B cell (primary cell): ENCODE results near the gene CTNNA2. TPM values are rescaled to one million over a fixed set of nuclear protein-coding genes. Genes with fewer than 3 reads are reported as not detected.

ENCODE experiments used
- ATAC-seq: fragments of 200-7000 bp; cut with Tn5 transposase; one replicate; pipeline ENCODE4 v1.10.0; 2021; ENCODE audit warnings: low read depth, mild to moderate bottlenecking, moderate number of reproducible peaks, moderate library complexity
- CTCF ChIA-PET: fragments of 350-600 bp; sonication (Branson Sonifier 250); formaldehyde crosslinking; loops from one replicate; lab custom pipeline; 2021; ENCODE audit warnings: antibody characterized with exemption, inconsistent platforms; lab: Charles Lee
- POLR2A ChIA-PET: fragments of 350-600 bp; sonication (Branson Sonifier 250); formaldehyde crosslinking; loops from one replicate; lab custom pipeline; 2021; ENCODE audit warnings: antibody characterized with exemption; lab: Charles Lee
- DNase-seq: peaks from one replicate; pipeline ENCODE4 v3.0.0; 2013
- H2AFZ ChIP-seq: 2 replicates; pipeline ENCODE4 v1.6.1; 2012; ENCODE audit warnings: mild to moderate bottlenecking, low read depth, low read length; ENCODE audit not compliant: insufficient read depth, poor library complexity, severe bottlenecking
- H3K27ac ChIP-seq, 2 donors: 1 replicate in 1 of 2; 2 replicates in 1 of 2; pipeline ENCODE4 v1.5.1; 2012 to 2013; ENCODE audit warnings: low read length in 2 of 2, mild to moderate bottlenecking in 2 of 2, moderate library complexity in 1 of 2
- H3K27me3 ChIP-seq, 4 experiments: fragments of 200-600 bp in 1 of 4; sonication (generic) in 1 of 4; replicated peaks in 1 of 4; 1 replicate in 2 of 4; 2 replicates in 2 of 4; pipeline versions ENCODE4 v1.6.1 to v1.7.0; 2013 to 2016; ENCODE audit warnings: low read length in 3 of 4, mild to moderate bottlenecking in 2 of 4, mixed read lengths in 1 of 4, moderate library complexity in 1 of 4; ENCODE audit not compliant: insufficient read depth in 4 of 4, control insufficient read depth in 3 of 4; ENCODE audit errors: control extremely low read depth in 1 of 4
- H3K36me3 ChIP-seq, 2 experiments: replicated peaks in 1 of 2; 1 replicate in 1 of 2; 2 replicates in 1 of 2; pipeline versions ENCODE4 v1.6.1 to v1.7.1; 2013; ENCODE audit warnings: low read length in 1 of 2; ENCODE audit not compliant: insufficient read depth in 2 of 2, control insufficient read depth in 1 of 2; ENCODE audit errors: control extremely low read depth in 1 of 2, extremely low read depth in 1 of 2
- H3K4me1 ChIP-seq, 2 donors: fragments of 200-600 bp in 1 of 2; sonication (generic) in 1 of 2; 1 replicate in 1 of 2; 2 replicates in 1 of 2; pipeline versions ENCODE4 v1.5.1 to v1.6.1; 2013 to 2017; ENCODE audit warnings: low read length in 2 of 2; ENCODE audit not compliant: control insufficient read depth in 2 of 2, insufficient read depth in 2 of 2
- H3K4me2 ChIP-seq: replicated peaks from 2 replicates; pipeline ENCODE3; 2012; ENCODE audit warnings: mild to moderate bottlenecking, low read depth, low read length; ENCODE audit not compliant: poor library complexity, severe bottlenecking
- H3K4me3 ChIP-seq, 5 experiments: fragments of 200-600 bp in 1 of 5; sonication (generic) in 1 of 5; 1 replicate in 3 of 5; 2 replicates in 2 of 5; pipeline versions ENCODE4 v1.5.1 to v1.7.0; 2011 to 2016; ENCODE audit warnings: low read length in 4 of 5, mild to moderate bottlenecking in 4 of 5, low read depth in 2 of 5, control low read depth in 1 of 5, moderate library complexity in 1 of 5; ENCODE audit not compliant: insufficient read depth in 1 of 5; ENCODE audit errors: control extremely low read depth in 1 of 5, extremely low read depth in 1 of 5
- H3K79me2 ChIP-seq: fragments of 200-600 bp; sonication (generic); one replicate; pipeline ENCODE4 v1.6.0; 2016; ENCODE audit warnings: low read length; ENCODE audit not compliant: control insufficient read depth, insufficient read depth
- H3K9ac ChIP-seq: fragments of 200-600 bp; sonication (generic); 2 replicates; pipeline ENCODE4 v1.6.1; 2017; ENCODE audit warnings: mild to moderate bottlenecking, low read length, moderate library complexity
- H3K9me3 ChIP-seq, 3 donors: one replicate each; pipeline versions ENCODE4 v1.6.1 to v1.7.1; 2013; ENCODE audit warnings: low read length in 2 of 3; ENCODE audit not compliant: control insufficient read depth in 2 of 3, insufficient read depth in 1 of 3; ENCODE audit errors: control extremely low read depth in 1 of 3
- H4K20me1 ChIP-seq: 2 replicates; pipeline ENCODE4 v1.6.0; 2012; ENCODE audit warnings: mild to moderate bottlenecking, low read length; ENCODE audit not compliant: insufficient read depth, control insufficient read depth, poor library complexity, severe bottlenecking
- H3K27ac Mint-ChIP-seq: one replicate; pipeline ENCODE4 v1.8.0; 2021; ENCODE audit warnings: mixed read lengths
- H3K27me3 Mint-ChIP-seq: one replicate; pipeline ENCODE4 v1.8.0; 2021; ENCODE audit warnings: mixed read lengths
- H3K4me1 Mint-ChIP-seq: one replicate; pipeline ENCODE4 v1.8.0; 2021; ENCODE audit warnings: mixed read lengths
- H3K4me3 Mint-ChIP-seq: one replicate; pipeline ENCODE4 v1.8.0; 2021; ENCODE audit warnings: mixed read lengths
- H3K9me3 Mint-ChIP-seq: one replicate; pipeline ENCODE4 v1.8.0; 2022; ENCODE audit warnings: mixed read lengths; ENCODE audit not compliant: insufficient read depth
- EZH2 ChIP-seq: IDR thresholded peaks from 2 replicates; pipeline ENCODE4 v1.6.1; 2012; ENCODE audit warnings: borderline replicate concordance, low read depth, mild to moderate bottlenecking, moderate library complexity, low read length; ENCODE audit not compliant: insufficient read depth, poor library complexity, severe bottlenecking
- WGBS: methylation state at CpG from one replicate; pipeline ENCODE4 v1.1.5; 2013; ENCODE audit warnings: missing lambda C conversion rate; ENCODE audit not compliant: insufficient coverage; 5-methylcytosine and 5-hydroxymethylcytosine counted together
- intact Hi-C: fragments of 100-400 bp; cut with micrococcal nuclease; formaldehyde crosslinking; loops from one replicate; pipeline ENCODE4 v1.10.0; 2022
- polyA plus RNA-seq: library from polyadenylated mRNA; depleted of rRNA; stranded (reverse); fragments of >200 nt; gene quantifications from 2 replicates; pipeline ENCODE4 v1.2.3, GENCODE V29; 2012
- total RNA-seq, 2 donors: library from RNA; stranded (reverse); fragments of 120-200 nt in 1 of 2; gene quantifications; 1 replicate in 1 of 2; 2 replicates in 1 of 2; pipeline versions ENCODE4 v1.2.3 to v1.2.4, GENCODE V29; 2013 to 2022
- TF ChIP-seq, protein P1 (sequence below): fragments of 200-600 bp; IDR thresholded peaks from one replicate; pipeline ENCODE4 v1.8.0; 2022; ENCODE audit warnings: antibody characterized with exemption, mild to moderate bottlenecking

CTNNA2 gene
- total and polyA plus RNA-seq, 2 donors (not counting 1 experiment from before 2014, with no cell fraction given): not detected

DNA sequence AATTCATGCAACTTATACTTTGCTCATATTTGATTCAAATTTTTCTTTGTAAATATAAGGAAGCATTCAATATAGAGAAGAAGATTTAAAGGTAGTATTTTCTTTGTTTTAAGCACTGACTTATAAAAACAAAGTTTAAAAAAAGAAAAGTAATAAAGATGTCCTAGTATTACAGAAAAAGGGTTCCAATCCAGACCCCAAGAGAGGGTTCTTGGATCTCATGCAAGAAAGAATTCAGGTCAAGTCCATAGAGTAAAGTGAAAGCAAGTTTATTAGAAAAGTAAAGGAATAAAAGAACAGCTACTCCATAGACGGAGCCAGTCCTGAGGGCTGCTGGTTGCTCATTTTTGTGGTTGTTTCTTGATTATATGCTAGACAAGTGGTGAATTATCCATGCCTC lies 267.9 kb downstream of the CTNNA2 start:
- Histone ChIP-seq H3K9me3 (no peaks in the 10 kb centered on the region), H4K20me1 (no peaks in the 10 kb centered on the region), H3K9ac (no peak overlapping the region), H3K4me3 (no peak overlapping the region), H3K36me3 (no peaks in the 10 kb centered on the region), H3K4me2 (no peak overlapping the region), H3K27me3 (no peaks in the 10 kb centered on the region), H3K79me2 (no peaks in the 10 kb centered on the region), H2AFZ (no peak overlapping the region), H3K27ac (no peak overlapping the region), H3K4me1 (no peaks in the 10 kb centered on the region)
- Mint-ChIP-seq H3K27me3 (no peaks in the 10 kb centered on the region), H3K9me3 (peaks cover 2% of the 10 kb centered on the region), H3K4me1 (no peaks in the 10 kb centered on the region), H3K4me3 (no peak overlapping the region), H3K27ac (no peak overlapping the region)
- no CpG with 5 or more reads among the region's 1 CpG for WGBS
- DNase-seq (no peak), ATAC-seq (no peak)
- POLR2A ChIA-PET: no interaction called here
- intact Hi-C loops: no loop called here
- TF ChIP-seq EZH2: no peak
- TF ChIP-seq, protein P1, sequence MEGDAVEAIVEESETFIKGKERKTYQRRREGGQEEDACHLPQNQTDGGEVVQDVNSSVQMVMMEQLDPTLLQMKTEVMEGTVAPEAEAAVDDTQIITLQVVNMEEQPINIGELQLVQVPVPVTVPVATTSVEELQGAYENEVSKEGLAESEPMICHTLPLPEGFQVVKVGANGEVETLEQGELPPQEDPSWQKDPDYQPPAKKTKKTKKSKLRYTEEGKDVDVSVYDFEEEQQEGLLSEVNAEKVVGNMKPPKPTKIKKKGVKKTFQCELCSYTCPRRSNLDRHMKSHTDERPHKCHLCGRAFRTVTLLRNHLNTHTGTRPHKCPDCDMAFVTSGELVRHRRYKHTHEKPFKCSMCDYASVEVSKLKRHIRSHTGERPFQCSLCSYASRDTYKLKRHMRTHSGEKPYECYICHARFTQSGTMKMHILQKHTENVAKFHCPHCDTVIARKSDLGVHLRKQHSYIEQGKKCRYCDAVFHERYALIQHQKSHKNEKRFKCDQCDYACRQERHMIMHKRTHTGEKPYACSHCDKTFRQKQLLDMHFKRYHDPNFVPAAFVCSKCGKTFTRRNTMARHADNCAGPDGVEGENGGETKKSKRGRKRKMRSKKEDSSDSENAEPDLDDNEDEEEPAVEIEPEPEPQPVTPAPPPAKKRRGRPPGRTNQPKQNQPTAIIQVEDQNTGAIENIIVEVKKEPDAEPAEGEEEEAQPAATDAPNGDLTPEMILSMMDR: no peak
- CTCF ChIA-PET: no interaction called here

DNA sequence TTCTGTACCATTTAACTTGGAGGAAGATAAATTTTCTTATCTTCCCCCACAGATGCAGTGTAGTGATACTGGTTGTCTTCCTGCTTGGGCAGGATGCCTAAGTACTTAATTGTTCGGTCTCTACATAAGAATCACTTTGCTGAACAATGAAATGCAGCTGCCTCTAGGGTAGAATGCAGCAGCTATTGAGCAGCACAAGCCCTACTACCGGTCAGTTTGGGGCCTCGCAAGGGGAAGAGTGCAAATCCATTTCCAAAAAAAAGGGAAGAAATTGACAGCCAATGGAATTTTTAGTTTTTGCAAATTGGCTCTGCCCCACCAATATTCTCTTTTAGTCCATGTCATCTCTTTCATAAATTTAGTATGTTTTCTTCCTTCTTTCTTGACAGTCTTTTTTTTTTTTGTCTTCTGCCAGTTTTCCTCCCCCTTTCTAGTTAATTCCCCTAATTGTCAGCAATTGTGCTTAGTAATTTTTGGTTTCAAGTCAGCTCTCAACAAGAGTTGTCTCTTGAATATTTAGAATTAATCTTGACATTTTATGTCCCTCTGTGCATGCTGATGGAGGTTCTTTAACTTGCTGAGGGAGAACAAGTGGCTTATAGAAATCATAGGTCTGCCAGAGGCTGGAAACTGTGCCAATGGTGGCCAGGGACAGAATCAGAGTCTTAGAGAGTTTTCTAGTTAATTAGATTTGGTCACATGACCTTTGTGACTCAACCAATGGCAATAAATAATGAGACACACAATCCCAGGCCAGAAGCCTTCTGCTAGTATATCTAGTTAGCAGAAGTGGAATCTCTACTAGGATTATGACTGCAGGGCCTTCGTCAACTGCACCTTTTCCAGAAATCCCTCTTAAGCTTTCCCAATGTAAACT lies 270.0 kb downstream of the CTNNA2 start:
- WGBS: 14% methylated on average over 3 of the region's 4 CpGs
- no peak overlapping the region for H3K4me2 ChIP-seq

More for the DNA sequence above, 270.0 kb downstream of the CTNNA2 start:
- Histone ChIP-seq H3K4me1 (no peaks in the 10 kb centered on the region), H3K27ac (no peak overlapping the region), H4K20me1 (no peaks in the 10 kb centered on the region), H3K36me3 (no peaks in the 10 kb centered on the region), H3K27me3 (no peaks in the 10 kb centered on the region), H3K9me3 (no peaks in the 10 kb centered on the region), H3K4me3 (no peak overlapping the region), H3K79me2 (no peaks in the 10 kb centered on the region), H2AFZ (no peak overlapping the region), H3K9ac (no peak overlapping the region)
- Mint-ChIP-seq H3K4me1 (no peaks in the 10 kb centered on the region), H3K9me3 (peaks cover 2% of the 10 kb centered on the region), H3K4me3 (no peak overlapping the region), H3K27me3 (no peaks in the 10 kb centered on the region), H3K27ac (no peak overlapping the region)
- ATAC-seq (no peak), DNase-seq (no peak)
- ChIA-PET CTCF (no interaction called here), POLR2A (no interaction called here)
- TF ChIP-seq EZH2: no peak
- TF ChIP-seq, protein P1: no peak
- intact Hi-C loops: no loop called here
